HG02623 (cell line): ENCODE results near the gene ATG5.

Experiments used
- ATAC-seq: cut with Tn5 transposase; IDR thresholded peaks from one replicate; pipeline ENCODE4 v1.9.1; 2021; ENCODE audit warnings: moderate library complexity; ENCODE audit not compliant: unreplicated experiment

ATG5 gene

GRCh38 chr6:106325336-106326178, at the start of gene ATG5:
ATG5 (minus strand) TSS chr6:106325760; CDS start chr6:106316208, 9,552 bp downstream.
- ATAC-seq: peak; percentile 94

GRCh38 chr6:106373502-106374239, 48.1 kb upstream of the ATG5 start:
- ATAC-seq: no peak

DNA sequence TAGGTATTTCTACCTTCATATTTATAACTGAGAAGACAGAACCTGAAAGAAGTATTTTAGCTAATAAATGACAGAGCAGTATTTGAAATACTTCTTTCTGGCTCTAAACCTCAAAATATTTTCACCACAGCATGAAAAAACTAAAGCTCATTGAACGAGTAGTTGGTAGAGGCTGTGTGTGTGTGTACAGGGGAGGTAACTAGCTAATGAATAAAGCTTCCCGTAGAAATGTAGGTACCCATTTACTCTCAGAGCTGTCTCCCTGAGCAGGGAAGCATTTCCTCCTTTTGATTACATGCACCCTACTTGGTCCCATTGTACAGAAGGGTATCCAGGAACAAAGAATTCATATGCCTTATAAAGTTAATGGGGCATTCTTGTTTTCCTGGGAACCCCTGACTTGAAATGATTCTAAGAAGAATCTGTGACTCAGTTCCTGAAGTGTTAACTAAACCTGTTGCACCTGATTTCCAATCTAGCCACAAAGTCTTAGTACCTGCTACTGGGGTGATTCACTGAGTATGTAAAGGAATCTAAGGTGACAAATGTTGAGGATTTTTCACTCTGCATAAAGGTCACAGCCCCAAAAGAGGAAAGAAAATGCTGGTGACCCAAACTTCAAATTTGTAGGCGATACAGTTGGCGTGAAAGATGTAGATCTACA, 47.4 kb upstream of the ATG5 start:
- no peak for ATAC-seq

DNA sequence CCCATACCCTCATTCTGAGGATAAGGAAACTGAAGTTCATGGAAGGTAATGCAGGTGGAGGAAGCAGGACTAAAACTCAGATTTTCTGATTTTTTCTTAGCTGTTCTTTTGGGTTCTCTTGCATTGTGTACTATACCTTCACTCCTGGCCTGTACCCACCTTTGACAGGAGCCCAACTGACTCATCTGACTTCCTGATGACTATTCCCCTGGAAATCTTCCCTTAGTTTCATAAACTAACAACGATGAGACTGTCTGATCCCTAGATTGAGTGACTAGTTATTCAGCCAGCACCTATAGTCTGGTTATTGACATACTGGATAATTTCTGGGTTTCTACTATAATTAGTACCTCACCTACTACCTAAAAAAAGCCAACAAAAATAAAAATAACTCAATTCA, 45.1 kb upstream of the ATG5 start:
- no peak for ATAC-seq

GRCh38 chr6:106369739-106370138, 44.2 kb upstream of the ATG5 start:
- no peak for ATAC-seq

- ATAC-seq: no peak
Observed at GRCh38 chr6:106363401-106364138, 38.0 kb upstream of the ATG5 start.

GRCh38 chr6:106360989-106361430, 35.5 kb upstream of the ATG5 start:
- no peak for ATAC-seq

DNA sequence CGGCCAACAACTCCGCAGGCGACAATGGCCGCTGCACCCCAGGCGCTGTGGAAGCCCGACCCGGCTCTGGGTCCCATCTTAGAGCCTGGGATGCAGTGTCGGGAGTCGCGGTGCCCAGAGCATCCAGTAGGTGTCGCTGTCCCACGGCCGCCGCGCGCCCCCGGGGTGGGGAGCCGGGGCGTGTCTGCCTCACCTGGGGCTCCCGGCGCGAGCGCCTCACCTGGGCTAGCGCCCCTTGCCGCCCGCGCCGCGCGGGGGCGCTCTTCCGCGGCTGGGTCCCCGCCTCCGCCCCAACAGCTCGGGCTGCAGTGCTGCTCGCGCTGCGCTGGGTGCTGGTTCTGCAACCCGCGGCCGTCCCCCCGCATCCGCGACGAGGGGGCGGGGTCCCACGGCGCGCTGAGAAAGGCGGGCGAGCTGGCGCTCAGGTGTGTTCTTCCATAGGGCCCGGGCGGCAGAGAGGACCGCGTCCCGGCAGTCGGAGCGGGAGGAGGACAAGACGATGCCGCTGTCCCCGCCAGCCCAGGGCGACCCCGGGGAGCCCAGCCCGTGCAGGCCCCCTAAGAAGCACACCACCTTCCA, 34.9 kb upstream of the ATG5 start, which contains the start of gene CRYBG1:
Gene CRYBG1 (plus strand): TSS at position 308 of the 579 bp plus-strand sequence. CDS start 192 bp downstream, at position 500.
- ATAC-seq: no peak

DNA sequence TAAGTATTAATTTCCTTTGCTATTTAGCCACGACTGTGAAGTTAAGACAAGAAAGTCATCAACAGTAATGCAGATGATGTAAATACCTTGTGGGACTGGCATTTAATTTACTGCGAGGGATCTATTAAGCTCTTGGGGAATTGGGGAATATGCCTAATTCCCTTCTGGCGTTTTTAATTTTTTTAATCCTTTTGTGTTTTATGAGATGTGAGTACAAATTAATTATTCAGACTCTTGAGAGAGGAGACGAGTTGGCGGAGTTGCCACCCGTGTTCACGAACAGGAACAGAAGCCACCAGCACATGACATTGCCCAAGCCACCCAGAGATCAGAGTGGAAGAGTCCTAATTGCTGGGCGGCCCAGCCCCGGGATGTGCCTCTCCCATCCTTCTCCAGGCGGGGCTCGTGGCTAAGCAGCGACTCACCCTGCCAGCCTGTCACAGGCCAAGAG, 34.4 kb upstream of the ATG5 start:
- no peak for ATAC-seq

DNA sequence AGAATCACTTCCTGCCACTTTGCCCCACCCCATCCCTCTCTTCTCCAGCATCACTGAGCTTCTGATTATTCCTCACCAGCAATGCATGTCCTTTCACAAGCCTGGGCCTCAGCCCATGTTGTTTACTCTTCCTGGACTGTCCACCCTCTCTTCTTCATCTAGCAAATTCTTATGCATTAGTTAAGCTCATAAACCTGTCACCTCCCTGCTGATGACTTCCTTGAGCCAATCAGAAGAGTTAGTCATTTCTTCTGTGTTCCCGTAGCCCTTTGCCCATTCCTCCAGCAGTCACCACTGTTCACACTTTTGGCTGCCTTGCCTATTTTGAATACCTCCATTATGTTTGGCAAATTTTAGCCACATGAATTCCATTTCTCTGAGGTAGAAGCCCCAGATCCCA, 30.8 kb upstream of the ATG5 start:
- ATAC-seq: no peak

GRCh38 chr6:106347219-106347618, 21.7 kb upstream of the ATG5 start:
- ATAC-seq: no peak

DNA sequence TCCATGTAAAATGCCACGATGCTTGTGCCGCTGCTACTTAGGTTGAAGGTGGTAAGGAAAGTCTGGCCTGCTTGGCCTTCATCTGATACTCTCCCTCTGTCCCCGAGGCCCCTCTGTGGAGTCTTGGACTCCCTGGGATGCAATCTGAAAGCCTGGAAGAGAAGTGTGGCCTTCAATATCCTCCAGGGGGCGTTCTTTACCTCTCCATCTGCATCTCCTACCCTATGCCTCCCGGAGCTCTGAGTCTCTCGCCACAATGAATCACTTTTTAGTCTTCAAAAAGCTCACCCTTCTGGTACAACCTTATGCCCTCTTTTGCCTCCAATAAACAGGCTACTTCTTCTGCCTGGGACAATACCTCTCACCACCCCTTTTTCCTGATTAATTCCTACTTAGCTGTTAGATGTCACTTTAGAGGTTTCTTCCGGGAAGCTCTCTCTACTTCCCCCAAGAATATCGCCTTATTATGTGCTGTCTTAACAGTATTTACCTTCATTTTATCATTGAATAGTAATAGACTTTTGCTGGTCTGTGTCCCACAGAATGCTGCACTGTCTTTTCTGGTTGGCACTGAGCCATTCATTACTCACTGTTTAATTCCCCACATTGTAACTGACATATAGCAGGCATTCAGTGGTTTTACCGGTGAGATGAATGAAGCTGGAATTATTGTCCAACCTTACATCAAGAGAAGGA, 13.9 kb upstream of the ATG5 start:
- no peak for ATAC-seq

DNA sequence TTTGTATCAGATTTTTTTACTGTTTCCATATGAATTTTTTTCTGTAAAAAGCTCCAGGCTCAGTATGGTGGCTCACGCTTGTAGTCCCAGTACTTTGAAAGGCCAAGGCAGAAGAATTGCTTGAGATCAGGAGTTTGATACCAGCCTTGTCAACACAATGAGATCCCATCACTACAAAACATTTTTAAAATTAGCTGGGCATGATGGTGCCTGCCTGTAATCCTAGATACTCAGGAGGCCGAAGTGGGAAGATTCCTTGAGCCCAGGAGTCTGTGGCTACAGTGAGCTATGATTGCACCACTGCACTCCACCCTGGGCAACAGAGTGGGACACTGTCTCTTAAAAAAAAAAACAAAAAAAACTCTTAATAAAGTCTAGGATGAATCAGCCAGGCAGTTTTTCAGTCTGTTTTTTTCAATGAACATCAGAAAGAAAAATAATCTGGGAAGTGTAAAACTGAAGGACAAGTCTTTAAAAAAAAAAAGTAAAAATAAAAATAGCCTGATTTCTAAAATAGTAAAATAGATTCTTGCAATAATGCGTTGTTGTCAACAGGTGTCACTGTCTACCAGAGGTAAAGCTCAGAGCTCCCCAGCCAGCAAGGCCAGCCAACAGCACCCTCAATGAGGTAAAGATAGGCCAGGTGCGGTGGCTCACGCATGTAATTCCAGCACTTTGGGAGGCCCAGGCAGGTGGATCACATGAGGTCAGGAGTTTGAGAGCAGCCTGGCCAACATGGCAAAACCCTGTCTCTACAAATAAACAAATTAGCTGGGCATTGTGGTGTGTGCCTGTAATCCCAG, 9.3 kb upstream of the ATG5 start:
- peak; percentile 45 for ATAC-seq

DNA sequence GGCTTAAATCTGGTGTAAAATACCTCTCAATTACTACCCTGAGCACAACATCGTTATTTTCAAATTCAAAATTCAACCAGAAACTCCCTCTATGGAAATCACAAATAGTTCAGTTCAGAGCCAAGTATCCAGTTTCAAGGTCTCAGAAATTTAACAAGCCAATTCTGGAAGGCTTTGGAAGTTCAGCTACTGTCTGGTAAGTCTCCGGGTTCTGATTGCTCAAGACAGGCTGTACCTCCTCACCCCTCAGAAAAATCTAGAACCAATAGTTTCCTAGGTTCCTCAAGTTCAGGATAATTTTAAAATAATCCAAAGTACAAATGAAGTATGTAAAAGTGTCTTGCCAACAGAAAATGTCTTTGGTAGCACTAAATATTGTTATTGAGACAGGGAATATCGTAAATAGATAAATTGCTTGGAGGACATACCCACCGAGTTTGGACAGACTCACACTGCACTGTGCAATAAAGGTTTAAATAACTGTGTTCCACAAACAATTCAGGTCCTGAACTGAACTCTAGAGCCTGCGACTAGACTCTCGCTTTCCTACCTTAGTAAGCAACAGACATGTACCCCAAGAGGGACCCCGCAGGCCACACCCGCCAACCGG, 729 bp downstream of the ATG5 start:
- ATAC-seq: no peak

DNA sequence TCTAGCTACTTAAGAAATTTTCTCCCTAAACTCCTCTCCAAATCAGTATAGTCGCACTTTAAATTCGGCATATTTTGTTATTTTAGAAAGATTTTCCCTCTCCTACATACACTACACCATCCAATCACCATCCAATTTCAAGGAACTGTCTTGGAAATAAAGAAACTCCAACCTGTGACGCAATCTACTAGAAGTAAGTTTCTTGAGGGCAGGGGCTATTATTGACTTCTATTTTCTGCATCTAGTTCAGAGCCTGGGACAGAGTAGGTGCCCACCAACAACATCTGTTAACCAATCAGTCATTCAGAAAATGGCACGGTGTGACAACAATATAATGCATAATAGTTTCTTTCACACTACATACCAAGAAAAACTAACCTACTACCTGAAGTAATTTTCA, 3.6 kb downstream of the ATG5 start:
- no peak for ATAC-seq

DNA sequence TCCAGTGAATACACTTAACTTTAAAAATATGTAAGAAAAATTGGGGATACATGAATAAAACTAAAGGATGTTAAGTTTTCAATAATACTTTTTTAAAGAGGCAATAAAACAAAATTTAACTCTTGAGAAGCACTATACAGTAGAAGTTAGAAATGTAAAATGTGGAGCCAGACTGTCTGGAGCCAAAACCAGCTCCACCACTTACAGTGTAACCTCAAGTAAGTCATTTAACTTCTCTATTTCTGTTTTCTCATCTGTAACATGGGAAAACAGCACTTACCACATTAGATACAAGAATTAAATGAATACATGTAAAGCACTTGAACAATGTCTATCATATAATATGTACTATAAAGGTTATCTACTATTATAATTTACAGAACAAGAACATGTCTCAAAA, 6.7 kb downstream of the ATG5 start:
- no peak for ATAC-seq

GRCh38 chr6:106318061-106318460, 7.5 kb downstream of the ATG5 start:
- ATAC-seq: no peak

- ATAC-seq: no peak
Observed at GRCh38 chr6:106316375-106316766, 9.2 kb downstream of the ATG5 start.
